SJCRH30 (cell line): ENCODE results near the gene TRAPPC8. TPM values are rescaled to one million over a fixed set of nuclear protein-coding genes. Genes with fewer than 3 reads are reported as not detected.
"Not testable (repeated sequence)": the region's sequence is repeated elsewhere in the genome, so short reads cannot be mapped to it uniquely, and the experiment has no call there.

Source experiments
- DNase-seq, 2 experiments: peaks; one replicate each; pipeline ENCODE4 v3.0.0-alpha.2; 2015 to 2020
- H3K27ac ChIP-seq: fragments of 250-450 bp; sonication (Bioruptor Pico); 2 replicates; pipeline ENCODE4 v1.5.1; 2020; ENCODE audit warnings: mild to moderate bottlenecking, moderate library complexity
- H3K27me3 ChIP-seq: fragments of 250-450 bp; sonication (Bioruptor Pico); 2 replicates; pipeline ENCODE4 v1.5.1; 2020; ENCODE audit warnings: mild to moderate bottlenecking, moderate library complexity
- H3K36me3 ChIP-seq: fragments of 250-450 bp; sonication (Bioruptor Pico); 2 replicates; pipeline ENCODE4 v1.5.1; 2020; ENCODE audit warnings: mild to moderate bottlenecking, moderate library complexity
- H3K4me1 ChIP-seq: fragments of 250-450 bp; sonication (Bioruptor Pico); 2 replicates; pipeline ENCODE4 v1.5.1; 2020; ENCODE audit warnings: mild to moderate bottlenecking, moderate library complexity
- H3K4me3 ChIP-seq: fragments of 250-450 bp; sonication (Bioruptor Pico); 2 replicates; pipeline ENCODE4 v1.5.1; 2020; ENCODE audit warnings: mild to moderate bottlenecking, moderate library complexity
- H3K9me3 ChIP-seq: fragments of 250-450 bp; sonication (Bioruptor Pico); replicated peaks from 2 replicates; pipeline ENCODE4 v1.5.1; 2020; ENCODE audit warnings: mild to moderate bottlenecking, moderate library complexity
- total RNA-seq: library from RNA; depleted of rRNA; stranded (reverse); fragments of >200 nt; shearing (Covaris generic); gene quantifications from 2 replicates; pipeline ENCODE4 v1.2.3, GENCODE V29; 2014

The TRAPPC8 gene
- total RNA-seq, 1 experiment from 2014 or later: 15.4 TPM

DNA sequence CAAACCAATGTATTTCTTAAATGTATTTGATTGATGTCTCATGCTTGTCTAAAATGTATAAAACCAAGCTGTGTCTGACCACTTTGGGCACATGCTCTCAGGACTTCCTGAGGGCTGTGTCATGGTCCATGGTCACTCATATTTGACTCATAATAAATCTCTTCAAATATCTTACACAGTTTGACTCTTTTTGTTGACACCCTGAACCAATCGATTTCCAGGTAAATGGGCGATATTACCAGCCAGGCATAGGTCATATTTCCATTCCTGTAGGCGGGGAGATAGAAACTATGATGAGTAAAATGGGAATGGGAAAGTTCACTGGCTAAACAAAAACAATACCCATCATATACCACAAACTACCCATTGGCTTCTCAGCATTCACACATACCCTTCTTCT lies 9.3 kb upstream of the TRAPPC8 start:
- H3K27me3 ChIP-seq: no peaks in the 10 kb centered on the region
- no peaks in the 10 kb centered on the region for H3K9me3 ChIP-seq
- DNase-seq: no peak
- no peaks in the 10 kb centered on the region for H3K36me3 ChIP-seq
- H3K4me3 ChIP-seq: no peak overlapping the region
- H3K4me1 ChIP-seq: no peaks in the 10 kb centered on the region
- no peak overlapping the region for H3K27ac ChIP-seq

- Histone ChIP-seq H3K9me3 (no peaks in the 10 kb centered on the region), H3K27ac (no peak overlapping the region), H3K4me1 (no peaks in the 10 kb centered on the region), H3K27me3 (no peaks in the 10 kb centered on the region), H3K4me3 (no peak overlapping the region), H3K36me3 (no peaks in the 10 kb centered on the region)
- DNase-seq: no peak
These were observed 7.7 kb upstream of the TRAPPC8 start for GRCh38 chr18:31950583-31950982.

GRCh38 chr18:31948349-31948748 lies 5.4 kb upstream of the TRAPPC8 start:
- not testable (repeated sequence) for H3K36me3 ChIP-seq, H3K9me3 ChIP-seq, H3K4me1 ChIP-seq, H3K4me3 ChIP-seq, H3K27ac ChIP-seq, DNase-seq, H3K27me3 ChIP-seq

DNA sequence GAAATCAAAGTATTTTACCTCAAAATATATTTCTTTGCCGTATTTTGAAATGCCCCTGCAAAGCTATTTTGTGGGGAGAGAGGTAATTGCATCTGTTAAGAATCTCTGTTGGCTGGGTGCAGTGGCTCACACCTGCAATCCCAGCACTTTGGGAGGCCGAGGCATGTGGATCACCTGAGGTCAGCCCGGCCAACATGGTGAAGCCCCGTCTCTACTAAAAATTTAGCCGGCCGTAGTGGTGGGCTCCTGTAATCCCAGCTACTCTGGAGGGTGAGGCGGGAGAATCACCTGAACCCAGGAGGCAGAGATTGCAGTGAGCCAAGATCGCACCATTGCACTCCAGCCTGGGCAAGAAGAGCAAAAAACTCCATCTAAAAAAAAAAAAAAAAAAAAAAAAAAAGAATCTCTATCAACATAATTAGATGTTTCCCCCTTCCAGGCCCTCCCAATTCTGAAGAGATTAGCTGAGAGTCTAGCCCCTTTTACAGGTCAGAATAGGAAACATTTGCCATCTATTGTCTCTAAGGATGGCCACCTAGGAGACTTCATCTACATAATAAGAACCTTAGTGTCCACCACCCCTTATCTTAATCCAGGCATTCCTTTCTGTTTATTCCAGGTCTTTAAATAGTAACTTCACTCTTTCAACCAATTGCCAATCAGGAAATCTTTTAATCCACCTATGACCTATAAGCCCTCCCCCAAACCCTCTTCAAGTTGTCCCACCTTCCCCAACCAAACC lies 3.5 kb upstream of the TRAPPC8 start:
- Histone ChIP-seq H3K27me3 (no peaks in the 10 kb centered on the region), H3K36me3 (no peaks in the 10 kb centered on the region), H3K4me1 (no peaks in the 10 kb centered on the region), H3K9me3 (no peaks in the 10 kb centered on the region), H3K4me3 (no peak overlapping the region), H3K27ac (no peak overlapping the region)
- DNase-seq: no peak

- H3K4me1 ChIP-seq: no peaks in the 10 kb centered on the region
- no peak for DNase-seq
- H3K27ac ChIP-seq: no peak overlapping the region
- no peaks in the 10 kb centered on the region for H3K27me3 ChIP-seq
- H3K9me3 ChIP-seq: no peaks in the 10 kb centered on the region
- peak overlapping the region; percentile 92 for H3K4me3 ChIP-seq
- no peaks in the 10 kb centered on the region for H3K36me3 ChIP-seq
These were observed 1.2 kb upstream of the TRAPPC8 start for GRCh38 chr18:31943878-31944816.

- Histone ChIP-seq H3K4me1 (no peaks in the 10 kb centered on the region), H3K4me3 (peak overlapping the region; percentile 92), H3K9me3 (no peaks in the 10 kb centered on the region), H3K27ac (peak overlapping the region; percentile 77), H3K27me3 (no peaks in the 10 kb centered on the region), H3K36me3 (no peaks in the 10 kb centered on the region)
- DNase-seq: peak; percentile 2 to 14
These were observed 483 bp downstream of the TRAPPC8 start for GRCh38 chr18:31942291-31942998.

DNA sequence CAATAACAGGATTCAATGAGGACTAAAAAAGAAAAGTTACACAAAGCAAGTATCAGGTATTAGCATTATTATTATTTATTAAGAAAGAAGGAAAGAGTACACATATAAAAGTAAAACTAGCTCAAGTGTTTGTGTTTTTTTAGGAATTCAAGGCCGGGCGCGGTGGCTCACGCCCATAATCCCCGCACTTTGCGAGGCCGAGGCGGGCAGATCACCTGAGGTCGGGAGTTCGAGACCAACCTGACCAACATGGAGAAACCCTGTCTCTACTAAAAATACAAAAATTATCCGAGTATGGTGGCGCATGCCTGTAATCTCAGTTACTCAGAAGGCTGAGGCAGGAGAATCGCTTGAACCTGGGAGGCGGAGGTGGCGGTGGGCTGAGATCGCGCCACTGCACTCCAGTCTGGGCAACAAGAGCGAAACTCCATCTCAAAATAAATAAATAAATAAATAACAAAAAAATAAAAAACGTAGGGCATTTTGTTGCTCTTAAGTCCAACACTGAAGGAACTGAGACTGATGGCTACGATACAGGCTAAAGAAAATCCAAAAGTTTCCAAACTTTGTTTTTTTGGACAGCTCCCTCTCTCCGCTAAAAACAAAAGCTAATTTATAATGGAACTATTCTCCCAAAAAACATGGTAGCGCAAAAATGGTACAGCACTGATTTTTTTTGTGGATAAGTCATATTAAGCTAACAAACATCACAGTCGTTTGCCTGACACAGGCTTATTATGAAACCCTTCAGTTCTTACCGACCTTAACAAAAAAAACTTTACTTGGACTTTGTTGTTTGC lies 1.7 kb downstream of the TRAPPC8 start:
- Histone ChIP-seq H3K9me3 (no peaks in the 10 kb centered on the region), H3K27me3 (no peaks in the 10 kb centered on the region), H3K4me3 (no peak overlapping the region; the same call in 1 of the 2 replicates), H3K4me1 (no peaks in the 10 kb centered on the region), H3K36me3 (no peaks in the 10 kb centered on the region), H3K27ac (no peak overlapping the region)
- DNase-seq: no peak

DNA sequence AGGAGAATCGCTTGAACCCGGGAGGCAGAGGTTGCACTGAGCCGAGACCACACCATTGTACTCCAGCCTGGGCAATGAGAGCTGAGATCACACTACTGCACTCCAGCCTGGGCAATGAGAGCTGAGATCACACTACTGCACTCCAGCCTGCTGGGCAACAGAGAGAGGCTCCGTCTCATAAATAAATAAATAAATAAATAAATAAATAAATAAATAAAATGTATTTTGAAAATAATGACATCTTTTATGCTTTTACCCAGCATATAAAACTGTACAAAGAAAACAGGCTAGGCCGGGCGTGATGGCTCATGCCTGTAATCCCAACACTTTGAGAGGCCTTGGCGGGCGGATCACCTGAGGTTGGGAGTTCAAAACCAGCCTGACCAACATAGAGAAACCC lies 8.2 kb downstream of the TRAPPC8 start:
- not testable (repeated sequence) for H3K4me3 ChIP-seq, H3K36me3 ChIP-seq, DNase-seq

DNA sequence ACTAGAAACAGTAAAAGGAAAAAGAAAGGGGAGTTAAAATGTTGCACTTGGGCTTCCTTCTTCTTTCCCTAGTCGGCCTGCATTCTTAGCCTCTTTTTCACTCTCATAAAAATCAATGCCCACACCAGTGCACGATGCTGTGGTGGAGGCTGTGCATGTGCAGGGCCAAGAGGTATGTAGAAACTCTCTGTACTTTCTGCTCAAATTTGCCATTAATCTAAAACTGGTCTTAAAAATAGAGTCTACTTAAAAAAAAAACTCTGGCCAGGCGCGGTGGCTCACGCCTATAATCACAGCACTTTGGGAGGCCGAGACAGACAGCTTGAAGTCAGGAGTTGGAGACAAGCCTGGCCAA lies 11.1 kb downstream of the TRAPPC8 start:
- Histone ChIP-seq H3K4me1 (peaks cover 3% of the 10 kb centered on the region; the same call in 1 of the 2 replicates), H3K36me3 (no peaks in the 10 kb centered on the region), H3K27me3 (no peaks in the 10 kb centered on the region), H3K9me3 (no peaks in the 10 kb centered on the region), H3K4me3 (no peak overlapping the region), H3K27ac (no peak overlapping the region)
- DNase-seq: no peak

More for the DNA sequence above, 8.2 kb downstream of the TRAPPC8 start:
- H3K9me3 ChIP-seq, H3K4me1 ChIP-seq, H3K27ac ChIP-seq, H3K27me3 ChIP-seq: not testable (repeated sequence)

GRCh38 chr18:31931163-31931885 lies 11.6 kb downstream of the TRAPPC8 start:
- Histone ChIP-seq H3K36me3 (no peaks in the 10 kb centered on the region), H3K4me1 (peaks cover 3% of the 10 kb centered on the region; the same call in 1 of the 2 replicates), H3K27me3 (no peaks in the 10 kb centered on the region), H3K27ac (no peak overlapping the region), H3K9me3 (no peaks in the 10 kb centered on the region), H3K4me3 (no peak overlapping the region)
- peak; percentile 9 to 37 for DNase-seq

GRCh38 chr18:31929273-31929672 lies 13.7 kb downstream of the TRAPPC8 start:
- DNase-seq: no peak
- no peaks in the 10 kb centered on the region for H3K27me3 ChIP-seq
- no peak overlapping the region for H3K4me3 ChIP-seq
- no peaks in the 10 kb centered on the region for H3K9me3 ChIP-seq
- no peak overlapping the region for H3K27ac ChIP-seq
- H3K36me3 ChIP-seq: no peaks in the 10 kb centered on the region
- H3K4me1 ChIP-seq: peaks cover 3% of the 10 kb centered on the region; the same call in 1 of the 2 replicates

GRCh38 chr18:31926988-31927387 lies 15.9 kb downstream of the TRAPPC8 start:
- H3K9me3 ChIP-seq, H3K4me3 ChIP-seq, H3K27me3 ChIP-seq, H3K27ac ChIP-seq, DNase-seq, H3K36me3 ChIP-seq, H3K4me1 ChIP-seq: not testable (repeated sequence)

- Histone ChIP-seq H3K27me3 (no peaks in the 10 kb centered on the region), H3K27ac (no peak overlapping the region), H3K36me3 (no peaks in the 10 kb centered on the region), H3K4me3 (no peak overlapping the region), H3K9me3 (no peaks in the 10 kb centered on the region), H3K4me1 (no peaks in the 10 kb centered on the region)
- DNase-seq: no peak
These were observed 22.7 kb downstream of the TRAPPC8 start for GRCh38 chr18:31920277-31920676.

- H3K27ac ChIP-seq, H3K9me3 ChIP-seq, H3K27me3 ChIP-seq, DNase-seq, H3K36me3 ChIP-seq, H3K4me3 ChIP-seq, H3K4me1 ChIP-seq: not testable (repeated sequence)
These were observed 23.6 kb downstream of the TRAPPC8 start for GRCh38 chr18:31919366-31919765.
